HG03066 (cell line): Measurements from ENCODE around the gene PHPT1.
"Not testable (repeated sequence)": the region's sequence is repeated elsewhere in the genome, so short reads cannot be mapped to it uniquely, and the experiment has no call there.

Experiments used
- ATAC-seq: cut with Tn5 transposase; IDR thresholded peaks from one replicate; pipeline ENCODE4 v1.9.1; 2021; ENCODE audit warnings: low read depth; ENCODE audit not compliant: unreplicated experiment

Gene PHPT1

DNA sequence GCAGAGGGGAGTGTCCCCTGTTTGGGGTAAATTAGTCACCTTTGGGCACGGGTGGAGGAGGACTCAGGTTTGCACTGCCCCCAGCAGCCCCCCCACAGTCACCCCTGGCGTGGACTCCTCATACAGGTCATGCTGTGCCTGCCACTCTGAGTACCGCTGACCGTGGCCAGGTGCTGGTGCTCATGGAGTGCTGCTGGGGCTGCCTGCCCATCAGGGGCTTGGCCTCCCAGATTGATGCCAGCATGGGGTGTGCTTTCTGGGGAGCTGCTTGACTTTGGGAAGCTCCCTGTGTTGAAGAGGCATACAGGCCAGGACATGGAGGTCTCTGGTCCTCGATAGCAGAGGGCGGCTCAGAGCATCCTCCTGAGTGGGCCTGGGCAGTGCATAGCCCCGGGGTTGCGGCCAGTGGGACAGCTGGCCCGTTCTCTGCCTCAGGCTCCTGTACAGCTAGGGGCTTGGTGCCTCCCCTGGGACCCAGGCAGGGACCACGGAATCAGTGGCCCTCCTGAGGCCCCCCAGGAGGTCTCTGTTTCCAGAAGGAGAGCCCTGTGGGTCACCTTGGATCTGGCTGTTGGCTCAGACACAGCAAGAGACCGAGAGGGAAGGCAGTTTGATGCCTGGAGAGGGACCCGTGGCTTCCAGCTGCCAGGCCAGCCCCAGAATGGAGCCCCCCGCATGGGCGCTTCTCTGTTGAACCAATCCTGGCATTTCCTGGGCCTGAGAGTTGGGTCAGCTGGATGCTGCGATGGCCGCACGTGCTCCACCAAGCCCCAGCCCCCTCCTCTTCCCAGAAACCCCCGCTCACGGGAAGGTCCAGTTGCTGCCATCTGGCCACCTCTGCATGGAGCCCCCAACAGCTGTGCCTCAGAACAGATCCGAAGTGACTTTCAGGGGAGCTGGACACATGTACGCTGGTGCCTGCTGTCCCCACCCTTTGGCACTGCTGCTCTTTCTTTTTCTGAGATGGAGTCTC is 13.0 kb upstream of the PHPT1 start:
- no peak for ATAC-seq

- ATAC-seq, result no peak
These were observed 11.9 kb upstream of the PHPT1 start for GRCh38 chr9:136837146-136837855.

GRCh38 chr9:136837856-136838277 is 11.3 kb upstream of the PHPT1 start:
- not testable (repeated sequence) for ATAC-seq

GRCh38 chr9:136838314-136839228 is 10.6 kb upstream of the PHPT1 start:
- ATAC-seq, result no peak

GRCh38 chr9:136839229-136840139 is 9.7 kb upstream of the PHPT1 start:
- no peak for ATAC-seq

DNA sequence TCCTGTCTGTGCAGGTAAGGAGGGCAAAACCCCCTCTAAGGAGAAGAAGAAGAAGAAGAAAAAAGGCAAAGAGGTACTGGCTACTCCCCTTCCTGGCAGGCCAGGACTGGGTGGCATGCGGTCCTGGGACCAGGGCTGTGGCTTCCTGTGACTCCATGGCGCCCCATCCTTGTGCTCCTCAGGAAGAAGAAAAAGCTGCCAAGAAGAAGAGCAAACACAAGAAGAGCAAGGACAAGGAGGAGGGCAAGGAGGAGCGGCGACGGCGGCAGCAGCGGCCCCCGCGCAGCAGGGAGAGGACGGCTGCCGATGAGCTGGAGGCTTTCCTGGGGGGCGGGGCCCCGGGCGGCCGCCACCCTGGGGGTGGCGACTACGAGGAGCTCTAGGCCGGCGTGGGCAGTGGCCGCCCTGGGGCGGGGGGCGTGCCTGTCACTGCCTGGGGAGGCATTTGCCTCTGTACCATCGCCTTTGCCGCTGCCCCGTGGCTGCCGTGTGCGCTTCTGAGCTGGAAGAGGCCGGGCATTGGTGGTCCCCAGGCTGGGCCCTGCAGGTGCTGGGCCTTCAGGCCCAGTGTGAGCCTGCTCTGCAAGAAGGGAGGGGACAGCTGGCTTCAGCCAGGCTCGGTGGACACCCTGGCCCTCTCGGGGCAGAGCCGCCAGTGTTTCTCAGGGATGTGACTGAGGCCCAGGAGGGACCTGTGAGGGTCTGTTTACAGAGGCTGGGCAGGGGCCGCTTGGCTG is 8.9 kb upstream of the PHPT1 start:
- no peak for ATAC-seq

DNA sequence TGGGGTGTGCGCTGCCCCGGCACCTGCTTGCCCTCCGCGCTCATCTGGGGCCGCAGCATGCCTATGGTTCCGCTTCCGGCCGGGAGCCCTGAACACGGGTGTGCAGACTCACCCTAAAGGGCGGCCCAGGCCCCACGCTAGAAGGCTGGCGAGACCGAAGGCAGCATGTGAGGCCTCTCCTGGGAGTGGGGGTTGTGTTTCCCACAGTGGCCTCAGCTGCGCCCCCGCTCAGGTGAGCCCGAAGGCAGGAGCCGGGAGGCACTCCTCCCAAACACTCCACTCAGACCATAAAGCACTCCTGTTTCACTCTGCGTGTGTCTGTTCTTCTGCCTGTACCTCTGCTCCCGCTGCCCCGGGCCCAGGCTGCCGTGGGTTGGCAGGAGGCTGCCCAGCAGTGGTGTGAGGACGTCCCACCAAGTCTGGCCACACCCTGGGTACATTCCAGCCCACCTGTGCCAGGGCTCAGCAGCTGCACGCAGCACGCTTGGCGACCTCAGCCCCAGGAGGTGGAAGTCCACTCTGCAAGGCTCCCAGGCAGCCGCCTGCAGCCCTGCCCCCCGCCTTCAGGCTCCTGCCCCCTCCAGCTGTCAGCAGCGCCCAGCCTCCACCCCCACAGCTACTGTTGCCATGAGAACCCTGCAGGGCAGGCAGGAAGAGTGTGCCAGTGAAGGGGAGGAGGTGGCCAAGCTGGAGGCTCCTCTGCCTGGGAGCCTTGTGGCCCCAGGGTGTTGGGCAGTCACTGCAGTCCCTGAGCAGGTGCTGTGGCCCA is 8.1 kb upstream of the PHPT1 start:
- no peak for ATAC-seq

DNA sequence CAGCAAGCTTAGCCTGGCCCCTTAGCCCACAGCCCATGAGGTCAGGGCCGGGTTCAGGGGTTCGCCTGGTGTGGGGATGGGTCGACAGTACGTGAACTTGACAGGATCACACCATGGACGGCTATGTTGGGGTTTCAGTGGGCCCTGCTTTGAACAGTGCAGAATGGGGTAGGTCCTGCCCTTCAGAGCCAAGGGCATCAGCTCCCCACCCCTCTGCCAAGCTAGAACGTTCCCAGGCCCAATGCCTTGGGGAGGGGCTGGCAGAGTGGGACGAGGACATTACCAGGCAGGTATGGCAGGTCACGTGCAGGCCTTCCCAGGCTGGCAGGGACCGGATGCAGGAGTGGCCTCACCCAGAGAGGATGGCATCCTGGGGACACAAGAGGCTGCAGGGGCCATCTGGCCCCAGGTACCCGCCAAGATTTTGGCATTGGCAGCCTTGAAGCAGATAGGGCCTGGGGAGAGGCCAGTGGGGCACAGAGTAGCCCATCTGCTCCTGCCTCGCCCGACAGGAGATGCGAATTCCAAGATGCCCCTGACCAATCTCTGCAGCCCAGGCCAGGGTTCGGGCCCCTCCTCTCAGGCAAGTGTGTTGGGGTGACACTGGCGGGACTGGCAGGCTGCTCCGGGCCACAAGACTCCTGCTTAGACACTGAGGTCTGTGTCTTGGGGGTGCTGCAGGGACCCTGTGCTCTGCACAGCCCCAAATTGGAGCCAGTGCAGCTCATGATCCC is 7.4 kb upstream of the PHPT1 start:
- not testable (repeated sequence) for ATAC-seq

DNA sequence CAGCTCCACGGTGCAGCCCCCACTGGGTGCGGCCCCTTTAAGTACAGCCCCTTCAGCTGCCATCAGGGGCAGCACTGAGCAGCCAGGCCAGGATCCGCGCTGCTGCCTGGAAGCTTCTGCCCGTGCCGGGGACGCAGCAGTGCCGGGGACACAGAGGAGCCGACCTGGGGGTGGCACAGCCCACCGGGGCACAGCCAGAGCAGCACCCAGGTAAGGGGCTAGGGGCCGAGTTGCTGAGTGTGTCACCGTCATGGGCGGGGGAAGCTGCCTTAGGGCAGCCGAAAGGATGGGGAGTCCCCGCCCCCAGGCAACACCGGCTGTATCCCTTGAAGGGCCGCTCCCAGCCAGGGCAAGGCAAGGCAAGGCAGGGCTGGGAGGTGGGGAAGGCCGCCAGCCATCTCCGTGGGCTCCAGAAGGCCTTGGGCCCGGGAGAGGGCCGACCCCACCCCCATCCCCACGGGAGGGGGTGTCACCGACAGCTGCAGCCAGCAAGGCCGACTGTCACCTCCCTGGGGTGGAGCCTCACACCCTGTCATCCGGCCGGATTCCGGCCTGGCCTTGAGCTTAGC is 6.7 kb upstream of the PHPT1 start, which contains the start of gene AJM1:
Gene AJM1, plus strand, starts transcription at position 99 of the 569 bp plus-strand sequence. CDS start 1,937 bp downstream, outside the sequence.
- peak; percentile 70 for ATAC-seq

GRCh38 chr9:136843159-136843800 is 5.9 kb upstream of the PHPT1 start:
- ATAC-seq, result not testable (repeated sequence)

DNA sequence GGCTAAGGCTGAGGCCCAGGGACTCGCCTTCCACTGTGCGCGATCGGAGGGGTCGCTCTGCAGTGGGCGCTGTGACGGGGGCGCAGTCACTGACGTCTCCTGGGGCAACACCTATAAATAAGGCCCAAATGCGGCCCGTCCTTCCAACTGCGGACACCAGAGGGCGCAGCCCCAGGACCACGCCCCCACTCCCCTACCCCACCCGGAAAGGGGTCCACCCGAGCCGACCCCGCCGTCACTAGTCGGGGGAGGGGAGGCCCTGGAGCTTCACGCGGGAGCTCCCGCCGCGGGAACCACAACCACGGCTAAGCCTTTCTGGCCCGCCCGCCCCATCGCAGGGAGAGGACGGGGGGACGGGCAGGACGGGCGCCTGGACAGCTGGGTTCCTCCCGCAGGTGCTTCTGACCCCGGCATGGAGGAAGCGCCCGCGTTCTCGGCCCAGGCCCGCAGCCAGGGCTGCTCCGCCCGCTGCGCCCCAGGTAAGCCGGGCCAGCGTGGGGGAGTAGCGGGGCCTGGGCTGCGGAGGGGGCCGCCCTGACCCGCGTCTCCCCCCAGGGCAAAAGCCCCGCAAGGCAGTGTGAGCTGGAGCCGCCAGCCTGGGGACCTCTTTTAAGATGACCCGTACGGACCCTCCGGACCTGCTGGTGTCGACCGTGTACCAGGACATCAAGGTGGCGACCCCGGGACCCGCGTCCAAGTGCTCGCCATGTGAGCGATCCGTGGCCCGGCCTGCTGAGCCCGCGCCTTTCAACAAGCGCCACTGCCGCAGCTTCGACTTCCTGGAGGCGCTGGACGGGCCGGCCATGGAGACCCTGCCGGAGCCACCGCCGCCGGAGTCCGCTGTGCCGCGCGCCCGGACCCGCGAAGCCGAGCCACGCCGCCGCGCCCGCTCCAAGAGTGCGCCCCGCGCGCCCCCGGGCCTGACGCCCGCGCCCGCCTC is 5.1 kb upstream of the PHPT1 start:
- not testable (repeated sequence) for ATAC-seq

DNA sequence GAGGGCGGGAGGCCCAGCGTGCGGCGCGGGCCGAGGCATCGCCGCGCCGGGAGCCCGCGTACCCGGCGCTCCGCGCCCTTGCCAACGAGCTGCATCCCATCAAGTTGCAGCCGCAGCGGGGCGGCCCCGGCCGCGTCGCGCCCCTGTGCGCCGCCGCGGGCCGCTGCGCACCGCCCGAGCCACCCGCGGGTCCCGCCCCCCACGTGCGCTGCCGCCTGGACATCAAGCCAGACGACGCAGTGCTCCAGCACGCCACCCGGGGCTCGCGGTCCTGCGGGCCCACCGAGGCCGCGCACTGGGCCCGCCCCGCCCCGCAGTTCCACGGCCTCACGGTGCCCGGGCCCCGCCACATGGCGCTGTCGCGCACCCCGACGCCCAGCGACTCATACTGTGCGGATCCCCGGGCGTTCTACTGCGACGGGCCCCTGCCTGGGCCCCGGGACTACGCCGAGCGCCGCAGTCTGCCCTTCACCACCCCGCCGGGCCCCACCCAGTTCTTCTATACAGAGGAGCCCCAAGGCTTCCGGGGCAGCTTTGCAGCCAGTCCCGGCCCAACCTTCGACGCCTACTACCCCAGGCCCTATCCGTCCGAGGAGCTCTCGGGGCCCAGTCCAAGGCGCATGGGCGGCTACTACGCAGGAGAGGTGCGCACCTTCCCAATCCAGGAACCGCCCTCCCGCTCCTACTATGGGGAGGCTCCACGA is 4.3 kb upstream of the PHPT1 start:
- no peak for ATAC-seq

GRCh38 chr9:136845465-136846260 is 3.5 kb upstream of the PHPT1 start:
- ATAC-seq, result no peak
